GM23248 (cell line): Measurements from ENCODE around the gene PGGHG.

Experiments
- EZH2 ChIP-seq: fragments of 200-600 bp; sonication (generic); IDR thresholded peaks from 2 replicates; pipeline ENCODE4 v1.6.1; 2018; ENCODE audit warnings: antibody characterized with exemption, mild to moderate bottlenecking; ENCODE audit not compliant: insufficient read depth, poor library complexity, severe bottlenecking
- EZH2phosphoT487 ChIP-seq: fragments of 200-600 bp; sonication (generic); IDR thresholded peaks from 2 replicates; pipeline ENCODE4 v1.6.1; 2018; ENCODE audit warnings: antibody characterized with exemption, moderate library complexity, mild to moderate bottlenecking, low read depth; ENCODE audit not compliant: insufficient read depth

- TF ChIP-seq EZH2 (no peak), EZH2phosphoT487 (no peak)
Measured at GRCh38 chr11:259413-259812, 29.5 kb upstream of the PGGHG start.
